ENCODE measurements around the gene COL5A1.

GRCh38 chr9:134686896-134687295 is 45.3 kb downstream of the COL5A1 start:
- TF ChIP-seq REST (IDR thresholded peaks at IDR 0.05; ENCODE audit: insufficient read depth in 1 of 2, low read depth in 2 of 2, low read length in 2 of 2) (no peak), POLR2AphosphoS5 (IDR thresholded peaks at IDR 0.05; ENCODE audit: low read depth, low read length) (no peak), SIN3A (IDR thresholded peaks at IDR 0.05; ENCODE audit: borderline replicate concordance, insufficient read depth, low read length) (no peak)

Data from PFSK-1 (cell line).